ENCODE measurements around the gene NRG2.

GRCh38 chr5:139964266-139964993 lies 78.7 kb downstream of the NRG2 start:
- TF ChIP-seq POLR2A (IDR thresholded peaks at IDR 0.05) (no peak), CTCF (IDR thresholded peaks at IDR 0.05) (no peak)

Data from body of pancreas (tissue), 4 donors.